CD8-positive, alpha-beta memory T cell (primary cell): Measurements from ENCODE around the gene ALDH1B1. TPM values are rescaled to one million over a fixed set of nuclear protein-coding genes. Genes with fewer than 3 reads are reported as not detected.

Experiments
- CTCF ChIA-PET: fragments of 350-600 bp; sonication (Branson Sonifier 250); formaldehyde crosslinking; loops from one replicate; lab custom pipeline; 2021; ENCODE audit warnings: antibody characterized with exemption; lab: Charles Lee
- POLR2A ChIA-PET: fragments of 350-600 bp; sonication (Branson Sonifier 250); formaldehyde crosslinking; loops from one replicate; lab custom pipeline; 2021; ENCODE audit warnings: antibody characterized with exemption; lab: Charles Lee
- DNase-seq, 5 donors: peaks; one replicate each; pipeline versions ENCODE4 v3.0.0 to v3.0.0-alpha.2; 2020 to 2022; ENCODE audit warnings: mixed read lengths in 1 of 5
- H3K27ac ChIP-seq: one replicate; pipeline ENCODE4 v1.7.0; 2013; ENCODE audit warnings: low read depth, mild to moderate bottlenecking, low read length, moderate library complexity
- H3K27me3 ChIP-seq: 2 replicates; pipeline ENCODE4 v1.7.0; 2013; ENCODE audit warnings: low read length, mild to moderate bottlenecking; ENCODE audit not compliant: insufficient read depth, poor library complexity, severe bottlenecking
- H3K36me3 ChIP-seq: 2 replicates; pipeline ENCODE4 v1.7.0; 2013; ENCODE audit warnings: mild to moderate bottlenecking, low read length, moderate library complexity; ENCODE audit not compliant: insufficient read depth
- H3K4me1 ChIP-seq: 2 replicates; pipeline ENCODE4 v1.7.0; 2013; ENCODE audit warnings: mild to moderate bottlenecking, low read length, moderate library complexity; ENCODE audit not compliant: insufficient read depth
- H3K4me3 ChIP-seq: 2 replicates; pipeline ENCODE4 v1.7.0; 2013; ENCODE audit warnings: mild to moderate bottlenecking, low read length
- H3K9me3 ChIP-seq: 2 replicates; pipeline ENCODE4 v1.7.0; 2013; ENCODE audit warnings: mild to moderate bottlenecking, low read length
- H3K27ac Mint-ChIP-seq, 8 donors: one replicate each; pipeline ENCODE4 v1.8.0; 2020 to 2021; ENCODE audit warnings: mixed read lengths in 8 of 8, mild to moderate bottlenecking in 6 of 8, inconsistent platforms in 3 of 8, moderate library complexity in 3 of 8
- H3K27me3 Mint-ChIP-seq, 2 donors: one replicate each; pipeline ENCODE4 v1.8.0; 2020 to 2021; ENCODE audit warnings: mixed read lengths in 2 of 2, mild to moderate bottlenecking in 1 of 2, moderate library complexity in 1 of 2
- H3K36me3 Mint-ChIP-seq, 3 donors: one replicate each; pipeline ENCODE4 v1.8.0; 2020 to 2021; ENCODE audit warnings: mixed read lengths in 3 of 3, inconsistent platforms in 1 of 3, mild to moderate bottlenecking in 1 of 3
- H3K4me1 Mint-ChIP-seq, 3 donors: one replicate each; pipeline ENCODE4 v1.8.0; 2020 to 2021; ENCODE audit warnings: mixed read lengths in 3 of 3, inconsistent platforms in 1 of 3, mild to moderate bottlenecking in 1 of 3
- H3K4me3 Mint-ChIP-seq, 7 donors: one replicate each; pipeline ENCODE4 v1.8.0; 2020 to 2021; ENCODE audit warnings: mixed read lengths in 7 of 7, mild to moderate bottlenecking in 6 of 7, moderate library complexity in 4 of 7, inconsistent platforms in 2 of 7
- H3K9me3 Mint-ChIP-seq, 5 donors: one replicate each; pipeline ENCODE4 v1.8.0; 2020 to 2022; ENCODE audit warnings: mixed read lengths in 5 of 5, mild to moderate bottlenecking in 3 of 5, moderate library complexity in 2 of 5, inconsistent platforms in 1 of 5
- polyA plus RNA-seq: library from polyadenylated mRNA; unstranded; fragments of 300-500 nt; fragmentation: Illumina TruSeq; gene quantifications from one replicate; pipeline ENCODE4 v1.2.3, GENCODE V29; 2021
- total RNA-seq, 2 experiments: library from RNA; stranded (reverse); gene quantifications; one replicate each; pipeline ENCODE4 v1.2.3, GENCODE V29; 2021

Gene ALDH1B1
- total and polyA plus RNA-seq, 3 experiments from 2014 or later: 13.9 to 27.6 (median 25.1) TPM

DNA sequence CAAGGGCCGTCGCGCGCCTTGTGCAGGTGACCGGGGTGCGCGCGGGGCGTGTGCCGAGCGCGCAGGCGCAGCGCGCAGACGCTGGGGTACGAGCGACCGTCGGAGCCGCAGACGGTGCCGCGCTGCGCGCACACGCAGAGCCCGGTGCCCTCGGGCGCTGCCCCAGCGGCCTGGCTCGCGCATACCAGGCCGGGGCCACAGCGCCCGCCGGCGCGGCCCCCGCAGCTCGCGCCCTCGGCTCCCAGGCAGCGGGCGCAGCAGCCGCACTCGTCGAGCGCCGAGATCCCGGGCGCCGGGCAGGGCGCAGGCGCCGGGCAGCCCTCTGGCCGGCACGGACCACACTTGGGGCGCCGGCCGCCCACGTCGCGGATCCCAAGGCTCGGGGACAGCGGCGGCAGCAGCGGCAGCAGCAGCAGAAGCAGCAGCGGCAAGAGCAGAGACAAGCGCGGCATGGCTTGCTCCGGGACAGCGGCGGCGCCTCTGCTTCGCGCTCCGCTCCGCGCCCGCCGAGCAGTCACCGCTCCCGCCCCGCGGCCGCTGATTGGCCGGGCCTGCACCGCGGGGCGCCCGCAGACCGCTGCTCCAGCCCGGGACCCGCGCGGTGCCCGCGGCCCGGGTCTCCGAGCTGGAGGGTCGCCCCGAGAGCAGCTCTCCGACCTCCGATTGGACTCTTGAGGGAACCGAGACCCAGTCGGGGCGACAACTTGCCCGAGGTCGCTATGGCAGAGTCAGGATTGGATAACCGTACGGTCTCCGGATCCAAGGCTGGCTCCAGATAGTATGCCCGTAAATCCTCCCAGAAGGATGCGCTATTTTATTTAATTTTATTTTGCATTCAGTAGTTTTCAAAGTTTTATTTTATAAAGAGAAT lies 31.7 kb downstream of the ALDH1B1 start, which contains the start of gene IGFBPL1:
IGFBPL1 (minus strand) TSS at position 482 of the 871 bp plus-strand sequence; CDS start at position 452, 30 bp downstream.
- Histone ChIP-seq H3K9me3 (no peaks in the 10 kb centered on the region), H3K4me3 (no peak within 1 kb of the TSS), H3K27me3 (no peaks in the 10 kb centered on the region), H3K4me1 (no peaks in the 10 kb centered on the region), H3K27ac (no peak within 1 kb of the TSS), H3K36me3 (no peaks in the 10 kb centered on the region)
- ChIA-PET POLR2A (no interaction called here), CTCF (no interaction called here)
- Mint-ChIP-seq H3K36me3 (no peaks in the 10 kb centered on the region), H3K4me3 (peak within 1 kb of the TSS in 4 of 7 donors; percentile 11 to 64 (median 36)), H3K4me1 (peaks cover 2 to 12% (median 6%) of the 10 kb centered on the region in 3 donors), H3K9me3 (no peaks in the 10 kb centered on the region), H3K27ac (no peak within 1 kb of the TSS), H3K27me3 (peaks cover 27 to 55% of the 10 kb centered on the region in 2 donors)
- DNase-seq: no peak

DNA sequence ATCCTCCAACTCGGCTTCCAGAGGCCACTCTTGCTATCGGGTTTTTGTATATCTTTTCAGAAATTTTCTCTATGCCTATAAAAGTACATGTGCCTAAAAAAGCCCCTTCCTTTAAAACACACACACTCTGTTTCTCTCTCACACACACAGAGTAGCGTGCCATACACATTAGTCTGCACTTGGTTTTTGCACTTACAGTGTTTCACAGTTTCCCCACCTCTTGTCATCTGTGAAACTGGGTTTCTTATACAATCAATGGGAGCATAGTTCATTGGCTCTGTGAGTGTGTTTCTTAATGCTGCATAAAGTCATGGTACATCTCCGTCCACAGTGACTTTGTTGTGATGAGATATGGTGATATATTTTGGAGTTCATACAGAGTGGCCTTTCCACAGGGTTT lies 32.4 kb downstream of the ALDH1B1 start:
- peaks cover 2 to 12% (median 6%) of the 10 kb centered on the region in 3 donors for H3K4me1 Mint-ChIP-seq
- Histone ChIP-seq H3K9me3 (no peaks in the 10 kb centered on the region), H3K36me3 (no peaks in the 10 kb centered on the region), H3K27me3 (no peaks in the 10 kb centered on the region), H3K4me3 (no peak overlapping the region), H3K4me1 (no peaks in the 10 kb centered on the region), H3K27ac (no peak overlapping the region)
- no peak for DNase-seq
- H3K36me3 Mint-ChIP-seq: no peaks in the 10 kb centered on the region
- no peaks in the 10 kb centered on the region for H3K9me3 Mint-ChIP-seq
- H3K27me3 Mint-ChIP-seq: peaks cover 25 to 56% of the 10 kb centered on the region in 2 donors
- no peak overlapping the region for H3K27ac Mint-ChIP-seq
- CTCF ChIA-PET: no interaction called here
- H3K4me3 Mint-ChIP-seq: peak overlapping the region in 4 of 7 donors; percentile 11 to 64 (median 36)
- POLR2A ChIA-PET: no interaction called here

DNA sequence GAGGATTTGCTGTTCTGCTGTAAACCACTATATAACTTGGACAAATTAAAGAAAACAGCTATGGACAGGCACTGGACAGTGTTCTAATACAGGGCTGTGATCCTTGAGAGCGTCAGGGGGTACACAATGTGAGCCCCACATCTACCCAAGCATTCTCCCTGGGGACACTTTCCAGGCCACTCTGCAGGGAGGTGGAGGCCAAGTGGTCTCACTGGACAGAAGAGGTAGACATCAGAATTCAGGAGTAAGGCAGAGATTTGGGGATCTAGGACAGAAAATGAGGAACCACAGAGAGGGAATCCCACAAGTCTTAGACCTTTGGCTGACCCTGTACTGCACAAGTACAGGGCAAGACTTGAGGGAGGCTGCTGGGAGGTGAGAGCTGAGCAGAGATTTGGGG lies 35.6 kb downstream of the ALDH1B1 start:
- DNase-seq: no peak
- H3K4me1 Mint-ChIP-seq: peaks cover 6 to 16% (median 12%) of the 10 kb centered on the region in 3 donors
- CTCF ChIA-PET: no interaction called here
- Histone ChIP-seq H3K27me3 (no peaks in the 10 kb centered on the region), H3K36me3 (no peaks in the 10 kb centered on the region), H3K4me1 (no peaks in the 10 kb centered on the region), H3K9me3 (no peaks in the 10 kb centered on the region), H3K4me3 (no peak overlapping the region), H3K27ac (no peak overlapping the region)
- POLR2A ChIA-PET: no interaction called here
- peak overlapping the region in 1 of 8 donors; percentile 12 for H3K27ac Mint-ChIP-seq
- H3K4me3 Mint-ChIP-seq: no peak overlapping the region
- H3K27me3 Mint-ChIP-seq: peaks cover 8 to 45% of the 10 kb centered on the region in 2 donors
- H3K36me3 Mint-ChIP-seq: no peaks in the 10 kb centered on the region
- H3K9me3 Mint-ChIP-seq: no peaks in the 10 kb centered on the region

DNA sequence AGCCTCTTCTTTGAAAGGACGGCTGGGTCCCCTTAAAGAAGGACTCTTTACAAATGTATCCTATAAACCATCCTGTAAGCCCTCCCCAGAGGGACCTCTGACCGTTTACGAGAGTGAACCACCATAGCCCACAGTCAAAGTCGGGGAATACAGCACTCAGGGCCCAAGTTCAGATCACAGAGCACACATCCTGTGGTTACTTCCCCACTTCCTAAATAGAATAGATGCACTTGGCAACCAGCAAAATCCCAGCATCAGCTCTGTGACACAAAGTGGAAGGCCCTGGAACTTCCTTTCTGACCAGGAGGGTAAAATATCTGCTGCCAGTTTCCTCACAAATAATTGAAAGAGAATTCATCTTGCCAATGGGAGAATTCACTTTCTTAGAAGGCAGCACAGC lies 38.6 kb downstream of the ALDH1B1 start:
- no peak overlapping the region for H3K4me3 Mint-ChIP-seq
- H3K36me3 Mint-ChIP-seq: no peaks in the 10 kb centered on the region
- Histone ChIP-seq H3K4me1 (no peaks in the 10 kb centered on the region), H3K4me3 (no peak overlapping the region), H3K27ac (no peak overlapping the region), H3K36me3 (no peaks in the 10 kb centered on the region), H3K27me3 (no peaks in the 10 kb centered on the region), H3K9me3 (no peaks in the 10 kb centered on the region)
- no peak for DNase-seq
- no peak overlapping the region for H3K27ac Mint-ChIP-seq
- peaks cover 4 to 6% (median 5%) of the 10 kb centered on the region in 3 donors for H3K4me1 Mint-ChIP-seq
- peaks cover 6 to 26% of the 10 kb centered on the region in 2 donors for H3K27me3 Mint-ChIP-seq
- ChIA-PET POLR2A (no interaction called here), CTCF (interaction anchor here (1.4 kb wide), 1 partner anchor 12 kb away, joined by 4 read pairs; no protein-coding TSS in a partner anchor)
- H3K9me3 Mint-ChIP-seq: no peaks in the 10 kb centered on the region

DNA sequence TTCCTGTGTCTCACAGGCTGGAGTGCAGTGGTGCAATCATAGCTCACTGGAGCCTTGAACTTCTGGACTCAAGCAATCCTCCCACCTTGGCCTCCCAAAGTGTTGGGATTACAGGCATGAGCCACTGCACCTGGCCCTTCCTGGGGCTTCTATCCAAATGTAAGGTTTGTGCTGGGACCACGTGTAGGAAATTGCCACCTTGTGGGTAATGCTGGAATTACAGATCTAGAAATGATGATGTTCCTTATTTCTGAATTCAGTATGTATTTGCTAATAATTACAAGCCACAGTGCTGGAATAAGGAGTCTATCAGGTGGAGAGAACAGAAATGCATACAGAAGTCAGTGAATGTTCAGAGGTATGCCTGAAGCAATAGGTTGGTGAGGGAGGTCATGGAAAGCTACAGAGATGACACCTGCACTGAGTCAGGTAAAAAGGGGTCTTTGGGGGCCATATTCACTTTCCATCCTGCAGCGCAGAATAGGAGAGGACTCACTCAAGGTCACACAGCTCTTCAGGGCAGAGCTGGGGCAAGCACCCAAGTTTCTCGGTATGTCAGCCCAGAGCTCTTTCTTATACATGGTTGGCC lies 40.5 kb downstream of the ALDH1B1 start:
- ChIA-PET POLR2A (no interaction called here), CTCF (interaction anchor here (1.0 kb wide), 1 partner anchor 520 kb away, joined by 3 read pairs; no protein-coding TSS in a partner anchor)
- Histone ChIP-seq H3K27me3 (no peaks in the 10 kb centered on the region), H3K27ac (no peak overlapping the region), H3K36me3 (no peaks in the 10 kb centered on the region), H3K4me1 (no peaks in the 10 kb centered on the region), H3K4me3 (no peak overlapping the region), H3K9me3 (no peaks in the 10 kb centered on the region)
- Mint-ChIP-seq H3K4me1 (peaks cover 4 to 6% (median 5%) of the 10 kb centered on the region in 3 donors), H3K4me3 (no peak overlapping the region), H3K9me3 (no peaks in the 10 kb centered on the region), H3K36me3 (no peaks in the 10 kb centered on the region), H3K27me3 (peaks cover 8 to 16% of the 10 kb centered on the region in 2 donors), H3K27ac (no peak overlapping the region)
- DNase-seq: peak in 2 of 5 donors; percentile 6 to 10

DNA sequence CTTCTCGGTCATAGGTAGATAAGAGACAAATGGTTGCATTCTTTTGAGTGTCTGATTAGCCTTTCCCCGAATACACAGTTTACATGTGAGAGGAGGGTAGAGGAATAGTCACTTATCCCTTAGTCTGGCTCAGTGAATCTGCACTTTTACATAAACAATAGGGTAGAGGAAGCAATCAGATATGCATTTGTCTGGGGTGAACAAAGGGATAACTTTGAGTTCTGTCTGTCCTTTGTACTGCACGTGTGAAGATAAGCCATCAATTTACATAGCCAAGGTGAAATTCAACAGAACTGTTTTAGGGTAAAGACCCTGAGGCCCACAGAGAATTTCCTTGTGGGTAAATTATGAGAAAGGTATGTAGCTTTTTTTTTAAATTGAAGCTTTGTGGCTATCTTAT lies 41.9 kb downstream of the ALDH1B1 start:
- Histone ChIP-seq H3K4me3 (no peak overlapping the region), H3K36me3 (no peaks in the 10 kb centered on the region), H3K27me3 (no peaks in the 10 kb centered on the region), H3K9me3 (no peaks in the 10 kb centered on the region), H3K4me1 (no peaks in the 10 kb centered on the region), H3K27ac (no peak overlapping the region)
- no peak overlapping the region for H3K4me3 Mint-ChIP-seq
- DNase-seq: no peak
- ChIA-PET POLR2A (no interaction called here), CTCF (interaction anchor here (1.4 kb wide), 1 partner anchor 520 kb away, joined by 4 read pairs; no protein-coding TSS in a partner anchor)
- H3K9me3 Mint-ChIP-seq: no peaks in the 10 kb centered on the region
- H3K4me1 Mint-ChIP-seq: peaks cover 4 to 6% (median 5%) of the 10 kb centered on the region in 3 donors
- H3K36me3 Mint-ChIP-seq: no peaks in the 10 kb centered on the region
- H3K27me3 Mint-ChIP-seq: peaks cover 8 to 24% of the 10 kb centered on the region in 2 donors
- H3K27ac Mint-ChIP-seq: no peak overlapping the region

DNA sequence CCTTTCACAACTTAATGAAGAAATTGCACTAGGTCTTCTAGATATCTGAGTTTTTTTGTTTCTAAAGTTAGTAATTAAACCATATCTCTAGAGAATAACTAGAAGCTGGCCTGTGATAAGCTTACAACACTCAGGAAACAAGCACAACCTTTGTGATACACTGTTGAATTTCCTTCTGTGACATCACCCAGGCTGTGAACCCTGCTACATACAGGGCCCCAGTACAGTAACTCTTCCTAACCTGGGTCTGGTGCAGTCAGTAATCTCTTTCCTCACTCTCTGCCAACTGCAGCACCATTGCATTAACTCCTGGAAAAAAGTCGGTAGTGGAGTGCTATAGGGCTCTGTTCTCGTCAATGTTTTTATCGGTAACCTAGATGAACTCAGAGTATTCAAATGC lies 42.4 kb downstream of the ALDH1B1 start:
- Mint-ChIP-seq H3K27me3 (peaks cover 8 to 24% of the 10 kb centered on the region in 2 donors), H3K9me3 (no peaks in the 10 kb centered on the region), H3K27ac (peak overlapping the region in 1 of 8 donors; percentile 3), H3K4me1 (peaks cover 4 to 6% (median 5%) of the 10 kb centered on the region in 3 donors), H3K4me3 (no peak overlapping the region), H3K36me3 (no peaks in the 10 kb centered on the region)
- H3K9me3 ChIP-seq: no peaks in the 10 kb centered on the region
- no peak overlapping the region for H3K4me3 ChIP-seq
- H3K27me3 ChIP-seq: no peaks in the 10 kb centered on the region
- ChIA-PET CTCF (interaction anchor here (1.4 kb wide), 1 partner anchor 521 kb away, joined by 4 read pairs; no protein-coding TSS in a partner anchor), POLR2A (no interaction called here)
- no peak overlapping the region for H3K27ac ChIP-seq
- DNase-seq: no peak
- no peaks in the 10 kb centered on the region for H3K4me1 ChIP-seq
- no peaks in the 10 kb centered on the region for H3K36me3 ChIP-seq

DNA sequence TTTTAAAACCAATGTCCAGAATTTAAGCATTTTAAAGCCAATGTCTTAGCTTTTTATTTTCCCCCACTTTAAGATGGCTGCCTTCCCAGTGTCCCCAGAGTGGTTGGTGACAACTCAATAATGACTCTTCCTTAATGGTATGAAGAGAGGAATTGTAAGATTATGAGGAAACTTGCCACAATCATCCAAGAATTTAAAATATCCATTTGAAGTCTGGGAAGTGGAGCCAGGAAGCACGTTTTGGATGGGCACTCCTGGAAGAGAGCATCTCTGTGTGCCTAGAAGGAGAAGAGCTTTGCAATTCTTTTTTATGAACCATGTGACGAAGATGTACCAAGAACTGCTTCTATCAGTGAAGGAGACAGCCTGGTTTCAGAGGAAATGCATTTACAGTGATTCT lies 43.0 kb downstream of the ALDH1B1 start:
- Histone ChIP-seq H3K4me3 (no peak overlapping the region), H3K9me3 (no peaks in the 10 kb centered on the region), H3K36me3 (no peaks in the 10 kb centered on the region), H3K27me3 (no peaks in the 10 kb centered on the region), H3K27ac (no peak overlapping the region), H3K4me1 (no peaks in the 10 kb centered on the region)
- Mint-ChIP-seq H3K4me1 (peaks cover 4 to 6% (median 5%) of the 10 kb centered on the region in 3 donors), H3K4me3 (no peak overlapping the region), H3K36me3 (no peaks in the 10 kb centered on the region), H3K27me3 (peaks cover 8 to 23% of the 10 kb centered on the region in 2 donors), H3K27ac (no peak overlapping the region), H3K9me3 (no peaks in the 10 kb centered on the region)
- CTCF ChIA-PET: interaction anchor here (1.4 kb wide), 1 partner anchor 521 kb away, joined by 4 read pairs; no protein-coding TSS in a partner anchor
- POLR2A ChIA-PET: no interaction called here
- DNase-seq: no peak
